Measurements from ENCODE around the gene SEMA5B.

SEMA5B gene

DNA sequence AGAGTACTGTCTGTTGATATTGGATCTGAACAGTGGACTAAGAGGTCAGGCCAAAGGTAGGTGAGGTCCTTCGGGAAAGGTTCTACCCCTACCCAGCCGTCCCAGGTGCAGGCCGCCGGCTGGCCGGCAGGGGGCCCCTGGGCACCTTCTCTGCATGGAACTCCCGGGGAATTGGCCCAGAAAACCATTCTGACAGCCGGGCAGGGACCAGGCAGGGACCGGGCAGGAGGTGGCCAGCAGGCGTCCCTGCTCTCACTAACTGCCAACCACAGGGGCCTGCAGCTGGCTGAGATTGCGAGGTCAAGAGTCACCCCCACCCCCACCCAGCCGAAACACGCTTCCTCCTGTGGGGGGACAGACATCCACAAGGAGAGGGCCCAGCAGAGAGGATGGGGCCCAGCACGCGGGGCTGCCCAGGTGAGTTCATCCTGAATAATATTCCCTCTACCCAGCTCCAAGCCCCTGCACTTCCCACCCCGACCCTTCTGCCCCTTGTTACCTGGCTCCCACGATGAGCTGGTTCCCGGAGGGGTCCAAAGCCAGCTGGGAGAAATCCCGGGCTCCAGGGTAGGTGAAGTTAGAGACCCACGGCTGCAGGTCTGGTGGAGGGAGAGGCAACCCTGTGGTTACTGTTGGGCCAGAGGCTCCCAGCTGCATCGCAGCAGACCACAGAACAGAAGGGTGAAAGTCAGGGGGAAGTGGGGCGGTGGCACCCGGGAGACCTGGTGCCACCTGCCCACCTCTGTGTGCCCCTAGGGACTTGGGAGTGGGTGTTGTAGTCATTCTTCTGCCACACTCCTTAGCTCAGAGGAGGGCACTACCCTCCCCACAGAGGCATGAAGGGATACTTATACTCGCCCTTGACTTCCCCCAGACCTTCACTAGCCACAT lies 84.4 kb downstream of the SEMA5B start:
- no peaks in the 10 kb centered on the region for H3K36me3 ChIP-seq (ENCODE audit: insufficient read depth, low read length)
- H3K27me3 ChIP-seq (ENCODE audit: insufficient read depth, low read length), result no peaks in the 10 kb centered on the region
- no peak overlapping the region for H3K4me3 ChIP-seq (ENCODE audit: low read depth, low read length, poor library complexity, severe bottlenecking)
- no peaks in the 10 kb centered on the region for H3K4me1 ChIP-seq (ENCODE audit: insufficient read depth, low read length, severe bottlenecking)
- TF ChIP-seq CTCF (IDR thresholded peaks at IDR 0.05; ENCODE audit: low read length) (peak; percentile 89), EZH2 (IDR thresholded peaks at IDR 0.05; ENCODE audit: borderline replicate concordance, low read length) (no peak)
- H3K4me2 ChIP-seq (ENCODE audit: low read length), result no peak overlapping the region
- H3F3A ChIP-seq (ENCODE audit: insufficient read depth, low read length), result no peaks in the 10 kb centered on the region
- no peak overlapping the region for H3K27ac ChIP-seq (ENCODE audit: low read depth, low read length, poor library complexity, severe bottlenecking)
- no peaks in the 10 kb centered on the region for H4K20me1 ChIP-seq (ENCODE audit: insufficient read depth, low read length)
- H3K9me3 ChIP-seq (ENCODE audit: low read length), result no peaks in the 10 kb centered on the region
- H3K79me2 ChIP-seq (ENCODE audit: insufficient read depth, low read length), result no peaks in the 10 kb centered on the region
- no peak overlapping the region for H3K9ac ChIP-seq (ENCODE audit: low read length)
- no peak overlapping the region for H2AFZ ChIP-seq (ENCODE audit: low read length)
- H3K9me2 ChIP-seq (ENCODE audit: low read depth, low read length), result no peaks in the 10 kb centered on the region

GRCh38 chr3:122942239-122942638 lies 85.3 kb downstream of the SEMA5B start:
- Histone ChIP-seq H4K20me1 (ENCODE audit: insufficient read depth, low read length) (no peaks in the 10 kb centered on the region), H3K27ac (ENCODE audit: low read depth, low read length, poor library complexity, severe bottlenecking) (no peak overlapping the region), H3K79me2 (ENCODE audit: insufficient read depth, low read length) (no peaks in the 10 kb centered on the region), H3F3A (ENCODE audit: insufficient read depth, low read length) (no peaks in the 10 kb centered on the region), H3K9me3 (ENCODE audit: low read length) (no peaks in the 10 kb centered on the region), H3K9ac (ENCODE audit: low read length) (no peak overlapping the region), H3K36me3 (ENCODE audit: insufficient read depth, low read length) (no peaks in the 10 kb centered on the region), H3K9me2 (ENCODE audit: low read depth, low read length) (no peaks in the 10 kb centered on the region), H3K27me3 (ENCODE audit: insufficient read depth, low read length) (no peaks in the 10 kb centered on the region), H3K4me3 (ENCODE audit: low read depth, low read length, poor library complexity, severe bottlenecking) (no peak overlapping the region), H3K4me1 (ENCODE audit: insufficient read depth, low read length, severe bottlenecking) (no peaks in the 10 kb centered on the region), H2AFZ (ENCODE audit: low read length) (no peak overlapping the region), H3K4me2 (ENCODE audit: low read length) (no peak overlapping the region)
- TF ChIP-seq CTCF (IDR thresholded peaks at IDR 0.05; ENCODE audit: low read length), result no peak

DNA sequence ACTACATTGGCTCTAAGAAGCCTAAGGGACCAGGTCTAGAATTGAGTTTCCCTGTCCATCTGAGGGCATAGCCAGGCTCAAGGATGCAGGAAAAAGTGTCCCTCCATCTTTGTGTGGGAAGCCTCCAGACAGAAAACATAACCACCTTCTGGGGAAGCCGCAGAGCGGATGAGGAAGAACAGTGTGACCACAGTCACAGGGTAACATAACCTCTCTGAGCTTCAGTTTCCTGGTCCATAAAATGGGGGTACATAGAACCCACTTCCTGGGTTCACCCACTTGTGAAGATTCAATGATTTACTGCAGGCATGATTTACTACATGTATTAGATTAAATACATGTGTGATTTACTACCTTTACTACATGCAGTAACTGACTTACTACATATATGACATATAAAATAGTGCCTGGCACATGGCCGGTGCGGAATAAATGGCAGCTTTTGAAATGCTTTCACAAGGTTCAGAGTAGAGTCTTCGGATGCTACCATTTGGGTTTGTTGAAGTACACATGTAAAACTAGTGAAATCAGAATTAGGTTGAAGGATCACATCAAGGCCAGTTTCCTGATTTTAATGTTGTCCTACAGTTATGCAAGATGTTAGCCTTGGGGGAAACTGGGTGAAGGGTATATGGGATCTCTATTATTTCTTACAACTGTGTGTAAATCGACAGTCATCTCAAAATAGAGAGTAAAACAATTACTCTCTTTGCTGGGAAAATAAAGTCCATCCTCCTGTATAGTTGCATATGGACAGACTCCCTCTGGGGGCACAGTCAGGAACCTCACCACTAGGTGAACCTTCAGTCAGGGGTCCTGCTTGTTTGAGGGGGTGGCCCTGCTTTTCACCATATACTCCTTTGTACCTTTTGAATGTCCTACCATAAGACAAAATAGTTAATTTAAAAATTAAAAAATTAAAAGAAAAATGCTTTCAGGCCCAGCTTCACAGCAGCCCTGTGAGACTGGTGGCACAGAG lies 86.0 kb downstream of the SEMA5B start:
- Histone ChIP-seq H4K20me1 (ENCODE audit: insufficient read depth, low read length) (no peaks in the 10 kb centered on the region), H3K9me3 (ENCODE audit: low read length) (no peaks in the 10 kb centered on the region), H2AFZ (ENCODE audit: low read length) (no peak overlapping the region), H3K9me2 (ENCODE audit: low read depth, low read length) (no peaks in the 10 kb centered on the region), H3K4me3 (ENCODE audit: low read depth, low read length, poor library complexity, severe bottlenecking) (no peak overlapping the region), H3K79me2 (ENCODE audit: insufficient read depth, low read length) (no peaks in the 10 kb centered on the region), H3F3A (ENCODE audit: insufficient read depth, low read length) (no peaks in the 10 kb centered on the region), H3K27ac (ENCODE audit: low read depth, low read length, poor library complexity, severe bottlenecking) (no peak overlapping the region), H3K4me1 (ENCODE audit: insufficient read depth, low read length, severe bottlenecking) (no peaks in the 10 kb centered on the region), H3K27me3 (ENCODE audit: insufficient read depth, low read length) (no peaks in the 10 kb centered on the region), H3K9ac (ENCODE audit: low read length) (no peak overlapping the region), H3K4me2 (ENCODE audit: low read length) (no peak overlapping the region), H3K36me3 (ENCODE audit: insufficient read depth, low read length) (no peaks in the 10 kb centered on the region)
- no peak for TF ChIP-seq EZH2 (IDR thresholded peaks at IDR 0.05; ENCODE audit: borderline replicate concordance, low read length)
- TF ChIP-seq CTCF (IDR thresholded peaks at IDR 0.05; ENCODE audit: low read length), result peak; percentile 24
